Fibroblast of skin of back (primary cell): ENCODE results near the gene SLC9A8.

Experiments used
- DNase-seq: peaks from one replicate; pipeline ENCODE4 v3.0.0-alpha.2; 2013

SLC9A8 gene

GRCh38 chr20:49813305-49813974 is 812 bp downstream of the SLC9A8 start:
- no peak for DNase-seq

GRCh38 chr20:49814057-49814694 is 1.5 kb downstream of the SLC9A8 start:
- no peak for DNase-seq

DNA sequence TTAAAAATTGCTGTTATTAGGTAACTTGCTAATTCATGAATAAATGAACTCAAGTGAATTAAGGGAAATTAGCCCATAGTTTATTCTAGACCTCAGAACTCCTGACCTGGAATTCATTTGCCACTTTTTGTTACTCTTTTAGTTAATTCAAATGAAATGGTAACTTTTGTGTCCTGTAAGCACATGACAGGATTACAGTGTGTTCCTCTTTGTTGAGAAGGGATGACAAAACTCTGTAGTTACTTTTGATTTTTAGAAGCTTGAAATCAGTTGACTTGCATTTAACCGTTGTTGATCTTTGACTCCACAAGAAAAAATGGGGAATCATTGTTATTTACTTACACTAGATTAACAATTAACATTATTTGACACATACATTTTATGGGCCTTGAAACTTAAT is 6.2 kb downstream of the SLC9A8 start:
- no peak for DNase-seq

- no peak for DNase-seq
Measured at GRCh38 chr20:49819702-49820101, 7.1 kb downstream of the SLC9A8 start.

DNA sequence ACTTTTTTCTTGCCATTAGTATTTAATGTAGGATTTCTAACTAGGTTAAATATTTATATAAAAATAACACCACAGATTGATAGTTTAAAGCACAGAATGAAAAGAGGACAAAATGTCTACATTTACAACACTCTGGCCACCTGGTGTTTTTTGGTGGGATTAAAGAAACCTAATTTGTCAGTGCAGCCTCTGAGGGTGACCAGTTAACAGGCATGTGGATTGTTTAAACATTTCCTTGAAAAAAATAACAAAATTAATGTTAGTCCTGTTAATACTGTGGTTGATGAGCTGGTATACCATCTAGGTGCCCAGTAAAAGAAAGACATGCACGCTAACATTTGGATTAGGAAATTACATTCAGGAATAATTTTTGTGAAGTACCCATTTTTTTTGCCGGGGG is 8.8 kb downstream of the SLC9A8 start:
- DNase-seq = no peak

DNA sequence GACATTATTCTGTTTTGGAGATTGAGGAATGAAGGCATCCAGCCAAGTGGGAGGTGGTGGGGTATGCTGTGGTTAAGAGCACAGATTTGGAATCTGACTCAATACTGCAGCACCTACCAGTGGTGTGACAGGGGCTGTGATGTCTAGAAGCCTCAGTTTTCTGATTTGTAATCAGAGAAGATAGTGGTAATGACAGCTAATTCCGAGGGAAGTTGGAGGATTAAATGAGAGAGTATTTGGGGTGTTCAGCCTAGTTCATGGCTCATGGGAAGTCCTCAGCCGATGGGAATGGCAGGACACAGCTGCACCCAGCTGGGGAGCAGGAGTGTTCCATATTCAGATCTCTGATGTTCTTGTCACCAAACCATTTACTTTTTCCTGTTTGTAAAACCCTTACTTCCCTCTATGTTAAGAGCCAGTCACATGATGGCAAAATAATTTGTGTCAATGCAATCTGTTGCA is 9.3 kb downstream of the SLC9A8 start:
- DNase-seq = peak; percentile 72

DNA sequence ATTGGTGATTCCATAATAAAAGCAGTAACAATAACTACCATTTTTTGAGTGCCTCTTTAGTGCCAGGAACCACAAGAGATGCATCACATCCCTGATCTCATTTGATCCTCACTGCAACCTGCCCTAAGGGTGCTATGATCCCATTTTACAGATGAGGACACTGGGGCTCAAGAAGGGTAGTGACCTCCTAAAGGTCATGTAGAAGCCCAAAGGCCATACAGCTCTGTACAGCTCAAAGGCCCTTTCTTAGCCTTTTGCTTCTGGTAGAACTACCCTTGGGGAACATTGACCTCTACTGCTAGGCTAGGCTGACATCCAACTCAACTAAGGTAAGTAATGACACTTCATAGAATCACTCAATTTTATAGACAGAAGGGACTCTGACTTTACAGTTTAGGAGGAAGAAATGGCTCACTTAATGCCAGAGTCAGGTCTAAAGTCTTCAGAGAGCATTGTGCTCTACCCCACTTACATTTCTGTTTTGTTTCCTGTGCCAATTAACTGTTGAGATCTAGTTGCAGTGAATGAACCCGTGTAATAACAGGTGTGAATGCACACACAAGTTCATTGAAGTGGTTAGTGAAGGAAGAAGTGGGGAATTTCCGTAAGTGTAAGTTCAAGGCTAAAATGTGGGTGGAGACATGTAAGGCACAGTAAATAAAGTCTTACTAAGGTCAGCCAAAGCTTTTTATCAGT is 10.7 kb downstream of the SLC9A8 start:
- no peak for DNase-seq

DNA sequence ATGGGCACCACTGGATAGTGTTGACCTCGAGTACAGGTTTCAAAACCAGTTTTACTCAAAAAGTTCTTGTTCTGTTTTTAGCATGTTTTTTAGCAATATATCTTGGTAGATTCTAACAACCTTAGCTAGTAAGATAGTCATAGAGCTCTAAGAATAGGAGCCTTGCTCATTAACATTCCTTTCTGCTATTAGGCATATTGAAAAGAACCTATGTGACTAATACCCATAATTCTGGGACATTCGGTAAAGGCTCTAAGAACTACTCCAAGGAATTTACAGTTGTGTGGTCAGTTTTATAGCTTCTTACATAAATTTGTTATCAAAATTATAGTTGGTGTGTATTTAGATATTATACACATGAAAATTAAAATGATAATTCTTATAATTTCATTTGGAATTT is 11.6 kb downstream of the SLC9A8 start:
- no peak for DNase-seq

GRCh38 chr20:49825521-49826033 is 12.9 kb downstream of the SLC9A8 start:
- DNase-seq = no peak

GRCh38 chr20:49831022-49831769 is 18.6 kb downstream of the SLC9A8 start:
- DNase-seq = no peak

- no peak for DNase-seq
Measured at GRCh38 chr20:49831770-49832631, 19.4 kb downstream of the SLC9A8 start.

DNA sequence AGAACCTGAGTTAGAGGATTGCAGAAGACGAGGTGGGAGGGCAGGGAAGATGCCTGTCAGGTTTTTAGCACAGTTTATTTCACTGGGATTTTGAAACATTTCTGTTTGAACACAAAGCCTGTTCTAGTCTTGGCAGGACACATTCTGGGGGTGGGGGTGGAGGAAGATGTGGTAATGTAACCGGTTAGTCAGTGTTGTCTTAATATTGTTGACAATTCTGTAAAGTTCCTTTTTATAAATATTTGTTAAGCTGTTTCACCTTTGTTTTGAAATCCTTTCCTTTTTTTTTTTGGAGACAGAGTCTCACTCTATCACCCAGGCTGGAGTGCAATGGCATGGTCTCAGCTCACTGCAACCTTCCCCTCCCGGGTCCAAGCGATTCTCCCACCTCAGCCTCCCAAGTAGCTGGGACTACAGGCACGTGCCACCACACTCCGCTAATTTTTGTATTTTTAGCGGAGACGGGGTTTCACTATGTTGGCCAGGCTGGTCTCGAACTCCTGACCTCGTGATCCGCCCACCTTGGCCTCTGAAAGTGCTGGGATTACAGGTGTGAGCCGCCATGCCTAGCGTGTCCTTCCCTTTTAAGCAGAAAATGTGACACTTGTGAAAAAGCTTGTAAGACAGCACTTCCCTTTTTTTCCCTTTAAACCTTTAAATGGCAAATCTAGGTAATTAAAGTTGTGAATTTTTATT is 20.2 kb downstream of the SLC9A8 start:
- DNase-seq = no peak

GRCh38 chr20:49833483-49833882 is 20.9 kb downstream of the SLC9A8 start:
- DNase-seq = no peak

- DNase-seq = no peak
Measured at GRCh38 chr20:49835031-49835430, 22.4 kb downstream of the SLC9A8 start.

GRCh38 chr20:49838546-49838945 is 25.9 kb downstream of the SLC9A8 start:
- DNase-seq = no peak

GRCh38 chr20:49843139-49843538 is 30.5 kb downstream of the SLC9A8 start:
- peak; percentile 16 for DNase-seq

DNA sequence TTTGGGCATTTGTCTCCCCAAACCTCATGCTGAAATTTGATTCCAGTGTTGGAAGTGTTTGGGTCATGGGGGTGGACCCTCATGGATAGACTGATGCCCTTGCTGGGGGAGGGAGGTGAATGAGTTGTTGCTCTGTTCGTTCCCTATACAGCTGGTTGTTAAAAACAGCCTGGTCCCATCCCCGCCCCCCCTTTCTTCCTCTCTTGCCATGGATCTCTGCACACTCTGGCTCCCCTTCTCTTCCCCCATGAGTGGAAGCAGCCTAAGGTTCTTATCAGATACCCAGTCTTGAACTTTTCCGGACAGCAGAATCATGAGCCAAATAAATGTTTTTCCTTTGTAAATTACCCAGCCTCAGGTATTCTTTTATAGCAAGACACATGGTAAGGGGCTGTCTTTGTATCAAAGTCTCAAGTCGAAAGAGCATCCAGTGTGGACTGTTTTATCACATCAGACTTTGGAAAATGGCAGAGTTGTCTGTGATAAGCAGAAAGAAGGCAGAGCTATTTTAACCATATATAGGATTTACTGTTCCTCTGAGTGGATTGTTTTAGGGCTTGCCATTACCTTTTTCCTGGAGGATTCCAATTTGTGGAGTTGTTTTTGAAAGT is 31.2 kb downstream of the SLC9A8 start:
- DNase-seq = no peak

DNA sequence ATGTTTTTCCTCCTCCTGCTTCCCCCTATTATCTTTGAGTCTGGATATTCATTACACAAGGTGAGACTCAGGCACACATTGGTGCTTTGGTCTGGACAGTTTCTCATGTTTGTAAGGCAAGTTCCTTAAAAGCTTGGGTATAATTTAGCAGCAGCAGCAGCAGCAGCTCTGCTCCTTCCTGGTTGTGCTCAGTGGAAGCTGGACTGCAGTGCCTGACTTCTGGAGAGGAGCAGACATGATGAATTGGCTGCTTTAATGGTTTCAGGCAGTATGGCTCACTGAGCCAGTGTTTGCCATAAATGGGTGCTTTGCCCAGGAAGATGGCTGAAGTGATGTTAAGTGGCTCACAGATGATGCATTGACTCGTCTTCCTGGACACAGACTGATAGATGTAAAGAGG is 32.4 kb downstream of the SLC9A8 start:
- no peak for DNase-seq

DNA sequence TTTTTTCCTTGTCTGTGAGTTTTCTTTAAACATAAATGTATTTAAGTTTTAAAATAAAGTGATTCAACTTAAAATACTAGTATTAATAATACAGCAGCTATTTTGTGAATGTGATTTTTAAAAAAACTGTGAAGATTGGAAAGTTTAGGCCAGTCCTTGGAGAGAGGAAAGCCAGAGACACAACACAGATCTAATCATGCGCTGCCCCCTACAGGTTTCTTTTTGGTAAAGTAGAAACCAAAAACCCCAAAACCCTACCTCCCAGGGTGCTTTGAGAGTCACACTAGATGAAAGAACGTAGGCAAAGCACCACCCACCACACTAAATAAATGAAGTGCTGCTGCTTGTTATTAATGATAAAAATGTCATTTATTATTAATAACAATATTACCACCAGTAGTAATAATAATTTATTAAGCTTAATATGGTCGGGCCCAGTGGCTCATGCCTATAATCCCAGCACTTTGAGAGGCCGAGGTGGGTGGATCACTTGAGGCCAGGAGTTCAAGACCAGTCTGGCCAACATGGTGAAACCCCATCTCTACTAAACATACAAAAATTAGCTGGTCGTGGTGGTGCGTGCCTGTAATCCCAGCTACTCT is 33.7 kb downstream of the SLC9A8 start:
- DNase-seq = peak; percentile 61
